Lung (tissue), 12 donors: ENCODE results near the gene ACTN1. TPM values are rescaled to one million over a fixed set of nuclear protein-coding genes. Genes with fewer than 3 reads are reported as not detected.

Experiments
- ATAC-seq: fragments of 200-7000 bp; cut with Tn5 transposase; one replicate; pipeline ENCODE4 v1.9.1; 2020; ENCODE audit warnings: moderate number of reproducible peaks; ENCODE audit not compliant: insufficient read depth, low FRiP score
- DNase-seq, 3 donors: peaks; one replicate each; pipeline ENCODE4 v3.0.0-alpha.2; 2013 to 2017
- H3K27ac ChIP-seq, 2 donors: one replicate each; pipeline ENCODE4 v1.5.1; 2013; ENCODE audit warnings: mild to moderate bottlenecking in 2 of 2, moderate library complexity in 2 of 2, control low read depth in 1 of 2, inconsistent platforms in 1 of 2, low read depth in 1 of 2, low read length in 1 of 2
- H3K27me3 ChIP-seq, 3 donors: one replicate each; pipeline ENCODE4 v1.5.1; 2013; ENCODE audit warnings: low read length in 2 of 3; ENCODE audit not compliant: control insufficient read depth in 3 of 3, insufficient read depth in 3 of 3
- H3K36me3 ChIP-seq, 4 donors: one replicate each; pipeline ENCODE4 v1.5.1; 2013; ENCODE audit warnings: low read length in 4 of 4, mild to moderate bottlenecking in 1 of 4, moderate library complexity in 1 of 4; ENCODE audit not compliant: control insufficient read depth in 4 of 4, insufficient read depth in 4 of 4
- H3K4me1 ChIP-seq, 5 donors: one replicate each; pipeline ENCODE4 v1.5.1; 2013; ENCODE audit warnings: low read length in 5 of 5, mild to moderate bottlenecking in 2 of 5, moderate library complexity in 1 of 5; ENCODE audit not compliant: control insufficient read depth in 5 of 5, insufficient read depth in 5 of 5
- H3K4me3 ChIP-seq: one replicate; pipeline ENCODE4 v1.5.1; 2013; ENCODE audit warnings: mild to moderate bottlenecking, control low read depth, moderate library complexity
- H3K9ac ChIP-seq, 2 donors: one replicate each; pipeline ENCODE4 v1.5.1; 2013; ENCODE audit warnings: low read length in 2 of 2, control low read depth in 1 of 2; ENCODE audit not compliant: insufficient read depth in 1 of 2
- H3K9me3 ChIP-seq, 4 donors: one replicate each; pipeline ENCODE4 v1.5.1; 2013; ENCODE audit warnings: low read length in 3 of 4, mild to moderate bottlenecking in 1 of 4, moderate library complexity in 1 of 4; ENCODE audit not compliant: control insufficient read depth in 4 of 4, insufficient read depth in 3 of 4
- WGBS, 2 donors: extraction: QIAGEN DNeasy Blood & Tissue Kit; methylation state at CpG; one replicate each; pipeline ENCODE4 v1.1.7; 2013; 5-methylcytosine and 5-hydroxymethylcytosine counted together
- polyA plus RNA-seq, 2 donors: library from polyadenylated mRNA; stranded (reverse); fragments of 200-250 nt; gene quantifications; one replicate each; pipeline ENCODE4 v1.2.1, GENCODE V29; 2013
- total RNA-seq, 2 donors: library from RNA; depleted of rRNA in 1 of 2; stranded (reverse); fragments of >200 nt in 1 of 2; gene quantifications; one replicate each; pipeline ENCODE4 v1.2.1, GENCODE V29; 2014 to 2021
- TF ChIP-seq, protein P1 (sequence below): IDR thresholded peaks from 2 replicates; pipeline ENCODE4 v1.5.1; 2012; ENCODE audit warnings: mild to moderate bottlenecking; ENCODE audit errors: control extremely low read depth, extremely low read depth
- donor health status: control.
- donor health status: control.
- donor health status: Bipolar disorder and iron deficiency.
- donor health status: healthy.
- donor health status: DM: yes; HTN: yes; CAD: no.

ACTN1 gene
- total and polyA plus RNA-seq, 4 donors, result 40.9 to 168 (median 117) TPM

DNA sequence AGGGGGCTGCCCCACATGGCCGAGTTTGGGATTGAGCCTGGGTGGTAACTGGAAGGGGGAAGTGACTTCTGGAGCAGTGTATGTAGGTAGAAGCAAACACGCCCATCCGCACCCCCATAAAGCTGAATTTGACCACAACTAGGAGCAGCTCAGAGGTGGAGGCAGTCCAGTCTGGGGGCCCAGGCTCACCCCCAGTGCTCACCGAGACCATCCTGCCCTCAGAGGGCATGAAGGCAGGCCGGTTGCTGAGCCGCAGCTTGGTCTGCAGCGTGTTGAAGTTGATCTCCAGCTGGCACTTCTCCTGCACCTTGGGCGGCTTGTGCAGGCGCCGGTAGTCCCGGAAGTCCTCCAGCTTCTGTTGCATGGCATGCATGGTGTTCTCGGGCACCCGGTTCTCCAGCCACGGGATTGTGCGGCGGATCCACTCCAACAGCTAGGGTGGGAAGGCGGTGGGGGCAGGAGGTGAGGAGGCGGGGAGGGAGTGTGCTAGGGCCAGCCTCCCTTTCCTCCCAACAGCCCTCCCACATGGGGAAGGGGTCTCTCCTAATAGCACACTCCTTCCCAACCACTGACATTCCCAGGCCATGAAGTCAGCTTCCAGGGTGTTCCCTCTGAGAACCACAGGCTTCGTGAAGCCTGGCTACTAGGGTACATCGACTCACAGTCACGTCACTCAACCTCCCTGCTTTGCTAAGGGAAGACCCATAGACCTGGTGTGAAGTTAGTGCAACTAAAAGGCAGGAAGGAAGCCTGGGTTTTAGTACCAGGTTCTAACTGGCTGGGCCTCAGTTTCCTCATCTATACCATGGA, 87.0 kb downstream of the ACTN1 start:
- peaks cover 24 to 61% (median 37%) of the 10 kb centered on the region in 4 donors for H3K36me3 ChIP-seq
- 94% methylated on average over 21 of the region's 21 CpGs for WGBS, 2 donors
- no peak for DNase-seq

DNA sequence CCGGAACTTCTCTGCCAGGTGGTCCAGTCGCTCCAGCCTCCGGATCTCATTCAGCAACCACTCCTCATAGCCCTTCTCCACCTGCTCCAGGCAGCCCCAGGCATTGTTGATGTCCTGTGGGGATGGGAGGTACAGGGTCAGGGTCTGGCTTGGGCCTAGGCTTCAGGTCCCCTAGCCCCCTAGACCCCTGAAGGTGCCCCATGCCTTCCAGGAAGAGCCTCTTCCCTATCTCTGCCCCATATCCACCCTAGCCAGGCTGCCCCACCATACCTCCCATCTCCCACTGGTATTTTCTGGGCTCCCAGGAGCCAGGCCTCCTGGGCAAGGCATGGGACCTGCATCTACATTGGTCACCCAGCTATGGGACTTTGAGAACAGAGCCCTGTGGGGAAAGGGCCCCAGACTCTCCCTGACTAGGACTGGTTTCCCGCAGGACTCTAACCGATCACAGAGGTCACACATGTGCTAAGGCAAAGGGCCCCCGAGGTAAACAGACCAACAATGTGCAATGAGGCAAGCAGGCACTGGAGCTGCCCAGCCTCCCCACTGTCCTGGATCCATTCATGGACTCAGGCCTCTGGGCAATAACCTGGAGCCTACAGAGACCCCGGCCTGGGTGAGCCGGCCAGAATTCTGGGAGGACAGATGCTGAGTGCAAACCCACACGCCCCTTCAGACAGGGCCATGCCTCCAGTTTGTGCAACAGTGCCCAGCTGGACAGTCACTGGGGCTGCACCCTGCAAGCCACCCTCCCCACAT, 88.8 kb downstream of the ACTN1 start:
- H3K4me3 ChIP-seq, result no peak overlapping the region
- WGBS, 2 donors, result 93 to 94% methylated on average over 7 to 9 of the region's 9 CpGs
- TF ChIP-seq, protein P1, sequence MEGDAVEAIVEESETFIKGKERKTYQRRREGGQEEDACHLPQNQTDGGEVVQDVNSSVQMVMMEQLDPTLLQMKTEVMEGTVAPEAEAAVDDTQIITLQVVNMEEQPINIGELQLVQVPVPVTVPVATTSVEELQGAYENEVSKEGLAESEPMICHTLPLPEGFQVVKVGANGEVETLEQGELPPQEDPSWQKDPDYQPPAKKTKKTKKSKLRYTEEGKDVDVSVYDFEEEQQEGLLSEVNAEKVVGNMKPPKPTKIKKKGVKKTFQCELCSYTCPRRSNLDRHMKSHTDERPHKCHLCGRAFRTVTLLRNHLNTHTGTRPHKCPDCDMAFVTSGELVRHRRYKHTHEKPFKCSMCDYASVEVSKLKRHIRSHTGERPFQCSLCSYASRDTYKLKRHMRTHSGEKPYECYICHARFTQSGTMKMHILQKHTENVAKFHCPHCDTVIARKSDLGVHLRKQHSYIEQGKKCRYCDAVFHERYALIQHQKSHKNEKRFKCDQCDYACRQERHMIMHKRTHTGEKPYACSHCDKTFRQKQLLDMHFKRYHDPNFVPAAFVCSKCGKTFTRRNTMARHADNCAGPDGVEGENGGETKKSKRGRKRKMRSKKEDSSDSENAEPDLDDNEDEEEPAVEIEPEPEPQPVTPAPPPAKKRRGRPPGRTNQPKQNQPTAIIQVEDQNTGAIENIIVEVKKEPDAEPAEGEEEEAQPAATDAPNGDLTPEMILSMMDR, result no peak
- no peaks in the 10 kb centered on the region for H3K9me3 ChIP-seq
- H3K27ac ChIP-seq, result no peak overlapping the region
- H3K27me3 ChIP-seq, result no peaks in the 10 kb centered on the region
- H3K36me3 ChIP-seq, result peaks cover 24 to 67% (median 37%) of the 10 kb centered on the region in 4 donors
- DNase-seq, result no peak
- peaks cover 0 to 4% (median 0%) of the 10 kb centered on the region in 5 donors for H3K4me1 ChIP-seq
- H3K9ac ChIP-seq, result no peak overlapping the region
- ATAC-seq, result no peak

More for the DNA sequence above, 87.0 kb downstream of the ACTN1 start:
- no peak for ATAC-seq
- Histone ChIP-seq H3K9ac (no peak overlapping the region), H3K9me3 (no peaks in the 10 kb centered on the region), H3K4me1 (peaks cover 0 to 4% (median 0%) of the 10 kb centered on the region in 5 donors), H3K27ac (no peak overlapping the region), H3K27me3 (no peaks in the 10 kb centered on the region), H3K4me3 (no peak overlapping the region)
- TF ChIP-seq, protein P1, result no peak

DNA sequence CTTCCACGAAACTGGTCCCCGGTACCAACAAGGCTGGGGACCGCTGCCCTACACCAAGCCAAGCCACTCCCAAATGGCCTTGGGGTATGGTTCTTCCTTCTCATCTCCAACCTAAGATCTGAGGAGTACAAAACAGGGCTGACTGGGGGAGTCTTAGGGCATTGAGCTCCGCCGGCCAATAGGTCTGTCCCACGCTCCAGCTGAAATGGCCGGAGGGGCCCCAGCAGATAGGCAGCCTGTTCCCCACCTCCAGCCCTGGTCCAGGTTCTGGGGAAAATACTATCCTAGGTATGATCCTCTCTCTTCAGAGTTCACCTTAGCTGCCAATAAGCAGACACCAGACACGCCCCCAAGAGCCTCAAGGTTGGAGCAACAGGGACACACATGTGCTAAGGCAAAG, 90.2 kb downstream of the ACTN1 start:
- no peaks in the 10 kb centered on the region for H3K9me3 ChIP-seq
- H3K27ac ChIP-seq, result no peak overlapping the region
- no peaks in the 10 kb centered on the region for H3K4me1 ChIP-seq
- H3K36me3 ChIP-seq, result peaks cover 24 to 61% (median 46%) of the 10 kb centered on the region in 4 donors
- ATAC-seq (no peak), DNase-seq (no peak)
- no peak overlapping the region for H3K9ac ChIP-seq
- H3K4me3 ChIP-seq, result no peak overlapping the region
- 97 to 100% methylated on average over 8 of the region's 8 CpGs for WGBS, 2 donors
- TF ChIP-seq, protein P1, result no peak
- H3K27me3 ChIP-seq, result no peaks in the 10 kb centered on the region
